Measurements from ENCODE around the gene THPO.

- TF ChIP-seq POLR2A (IDR thresholded peaks at IDR 0.05; ENCODE audit: low read depth): no peak
- TF ChIP-seq CTCF (IDR thresholded peaks at IDR 0.05): no peak
- no peak for TF ChIP-seq EP300 (IDR thresholded peaks at IDR 0.05)
- no peak for TF ChIP-seq POLR2AphosphoS5 (IDR thresholded peaks at IDR 0.05)
Observed at GRCh38 chr3:184333190-184333589, 44.8 kb downstream of the THPO start.

Data from esophagus muscularis mucosa (tissue), 4 donors.